Activated CD8-positive, alpha-beta T cell treated with anti-CD3 and anti-CD28 coated beads for 36 hours (primary cell): Measurements from ENCODE around the gene RAB3A. TPM values are rescaled to one million over a fixed set of nuclear protein-coding genes. Genes with fewer than 3 reads are reported as not detected.

ENCODE experiments used
- ATAC-seq: fragments of 200-7000 bp; cut with Tn5 transposase; one replicate; pipeline ENCODE4 v1.10.0; 2021; ENCODE audit warnings: mild to moderate bottlenecking, moderate library complexity
- CTCF ChIA-PET: fragments of 350-600 bp; sonication (Branson Sonifier 250); formaldehyde crosslinking; loops from one replicate; lab custom pipeline; 2021; ENCODE audit warnings: antibody characterized with exemption; lab: Charles Lee
- POLR2A ChIA-PET: fragments of 350-600 bp; sonication (Branson Sonifier 250); formaldehyde crosslinking; loops from one replicate; lab custom pipeline; 2021; ENCODE audit warnings: antibody characterized with exemption; lab: Charles Lee
- DNase-seq: peaks from one replicate; pipeline ENCODE4 v3.0.0-alpha.2; 2020
- H3K27ac Mint-ChIP-seq: one replicate; pipeline ENCODE4 v1.8.0; 2021; ENCODE audit warnings: mild to moderate bottlenecking, mixed read lengths
- H3K27me3 Mint-ChIP-seq: one replicate; pipeline ENCODE4 v1.8.0; 2021; ENCODE audit warnings: mixed read lengths
- H3K36me3 Mint-ChIP-seq: one replicate; pipeline ENCODE4 v1.8.0; 2021; ENCODE audit warnings: low read depth, mixed read lengths
- H3K4me1 Mint-ChIP-seq: one replicate; pipeline ENCODE4 v1.8.0; 2021; ENCODE audit warnings: low read depth, mixed read lengths
- H3K4me3 Mint-ChIP-seq: one replicate; pipeline ENCODE4 v1.8.0; 2021; ENCODE audit warnings: mild to moderate bottlenecking, moderate library complexity, mixed read lengths
- H3K9me3 Mint-ChIP-seq: one replicate; pipeline ENCODE4 v1.8.0; 2021; ENCODE audit warnings: mixed read lengths
- CTCF ChIP-seq: fragments of 200-600 bp; IDR thresholded peaks from one replicate; pipeline ENCODE4 v1.8.0; 2022; ENCODE audit warnings: antibody characterized with exemption, mild to moderate bottlenecking
- intact Hi-C: fragments of 100-400 bp; cut with micrococcal nuclease; formaldehyde crosslinking; loops from one replicate; pipeline ENCODE4 v1.10.0; 2022
- total RNA-seq, 2 experiments: library from RNA; stranded (reverse); gene quantifications; one replicate each; pipeline ENCODE4 v1.2.3, GENCODE V29; 2021

Gene RAB3A
- total RNA-seq, 2 experiments from 2014 or later, result 8.9 to 11.3 TPM

GRCh38 chr19:18220632-18221275 lies 16.9 kb upstream of the RAB3A start:
- no peak overlapping the region for H3K4me3 Mint-ChIP-seq
- peaks cover 23% of the 10 kb centered on the region for H3K4me1 Mint-ChIP-seq
- peaks cover 35% of the 10 kb centered on the region for H3K27me3 Mint-ChIP-seq
- H3K9me3 Mint-ChIP-seq, result no peaks in the 10 kb centered on the region
- POLR2A ChIA-PET, result no interaction called here
- TF ChIP-seq CTCF, result no peak
- CTCF ChIA-PET, result interaction anchor here (1.0 to 3.2 kb wide), 5 partner anchors 9 to 31 kb away, joined by 3 to 9 read pairs (median 5); no protein-coding TSS in a partner anchor
- DNase-seq, result no peak
- H3K27ac Mint-ChIP-seq, result no peak overlapping the region
- H3K36me3 Mint-ChIP-seq, result no peaks in the 10 kb centered on the region
- intact Hi-C loops, result no loop called here
- no peak for ATAC-seq

GRCh38 chr19:18219911-18220631 lies 16.2 kb upstream of the RAB3A start:
- ChIA-PET POLR2A (interaction anchor here (0.7 to 0.8 kb wide), 2 partner anchors 12 to 133 kb away, joined by 3 read pairs; no protein-coding TSS in a partner anchor), CTCF (interaction anchor here (0.6 to 3.2 kb wide), 4 partner anchors 12 to 140 kb away, joined by 3 to 9 read pairs (median 7); no protein-coding TSS in a partner anchor)
- no peak for DNase-seq
- Mint-ChIP-seq H3K4me1 (peaks cover 17% of the 10 kb centered on the region), H3K36me3 (no peaks in the 10 kb centered on the region), H3K27ac (no peak overlapping the region), H3K9me3 (no peaks in the 10 kb centered on the region), H3K4me3 (no peak overlapping the region), H3K27me3 (peaks cover 28% of the 10 kb centered on the region)
- intact Hi-C loops, result no loop called here
- TF ChIP-seq CTCF, result no peak
- no peak for ATAC-seq

- no peak overlapping the region for H3K4me3 Mint-ChIP-seq
- H3K27ac Mint-ChIP-seq, result no peak overlapping the region
- POLR2A ChIA-PET, result no interaction called here
Measured at GRCh38 chr19:18218600-18218999, 14.8 kb upstream of the RAB3A start.

GRCh38 chr19:18218159-18218558 lies 14.3 kb upstream of the RAB3A start:
- POLR2A ChIA-PET, result no interaction called here
- peaks cover 8% of the 10 kb centered on the region for H3K4me1 Mint-ChIP-seq
- ATAC-seq (no peak), DNase-seq (no peak)
- H3K27me3 Mint-ChIP-seq, result peaks cover 13% of the 10 kb centered on the region
- intact Hi-C loops, result no loop called here
- H3K36me3 Mint-ChIP-seq, result no peaks in the 10 kb centered on the region
- CTCF ChIA-PET, result interaction anchor here (0.8 kb wide), 1 partner anchor 12 kb away, joined by 3 read pairs; no protein-coding TSS in a partner anchor
- no peak overlapping the region for H3K4me3 Mint-ChIP-seq
- no peak for TF ChIP-seq CTCF
- H3K27ac Mint-ChIP-seq, result no peak overlapping the region
- no peaks in the 10 kb centered on the region for H3K9me3 Mint-ChIP-seq

More at GRCh38 chr19:18218600-18218999, 14.8 kb upstream of the RAB3A start:
- ATAC-seq (no peak), DNase-seq (no peak)
- intact Hi-C loops, result no loop called here
- CTCF ChIA-PET, result interaction anchor here (2.4 kb wide), 1 partner anchor 33 kb away, joined by 9 read pairs; no protein-coding TSS in a partner anchor
- Mint-ChIP-seq H3K36me3 (no peaks in the 10 kb centered on the region), H3K9me3 (no peaks in the 10 kb centered on the region), H3K27me3 (peaks cover 15% of the 10 kb centered on the region), H3K4me1 (peaks cover 8% of the 10 kb centered on the region)
- no peak for TF ChIP-seq CTCF

- Mint-ChIP-seq H3K4me3 (no peak overlapping the region), H3K36me3 (no peaks in the 10 kb centered on the region), H3K27me3 (peaks cover 12% of the 10 kb centered on the region), H3K9me3 (no peaks in the 10 kb centered on the region), H3K4me1 (peaks cover 8% of the 10 kb centered on the region), H3K27ac (no peak overlapping the region)
- ATAC-seq (no peak), DNase-seq (no peak)
- ChIA-PET POLR2A (no interaction called here), CTCF (interaction anchor here (1.3 kb wide), 1 partner anchor 9 kb away, joined by 5 read pairs; no protein-coding TSS in a partner anchor)
- intact Hi-C loops, result no loop called here
- TF ChIP-seq CTCF, result no peak
Measured at GRCh38 chr19:18216789-18217188, 12.9 kb upstream of the RAB3A start.
